Measurements from ENCODE around the gene ADORA2A.

DNA sequence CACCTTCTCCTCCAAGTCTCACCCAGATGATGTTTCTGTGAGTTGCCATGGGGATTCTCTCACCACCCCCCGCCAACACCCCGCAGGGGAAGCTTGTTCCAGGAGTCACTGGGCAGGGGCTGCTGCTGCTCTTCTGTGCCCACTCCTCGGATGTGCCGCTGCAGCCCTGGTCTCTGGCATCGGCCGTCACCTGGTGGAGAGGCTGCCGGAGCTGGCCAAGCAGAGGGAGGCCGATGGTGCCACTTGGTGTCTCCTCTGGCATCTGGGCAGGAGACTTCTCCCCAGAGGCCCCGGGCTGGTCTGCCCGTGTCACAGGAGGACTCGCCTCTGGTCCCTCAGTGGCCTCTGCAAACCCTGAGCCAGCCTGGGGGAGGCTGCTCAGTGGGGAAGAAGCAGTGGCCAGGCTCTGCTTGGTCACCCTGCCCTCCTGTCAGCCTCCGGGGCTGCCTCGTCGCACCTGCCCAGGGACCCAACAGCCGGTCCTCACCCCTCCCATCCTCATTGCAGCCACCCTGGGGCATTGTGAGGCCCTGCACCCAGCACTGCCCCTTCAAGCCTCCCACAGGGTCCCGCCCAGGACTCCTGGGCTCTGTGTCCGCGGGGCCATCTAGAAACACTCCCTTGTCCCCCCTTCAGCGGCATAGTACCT lies 424 bp upstream of the ADORA2A start:
- TF ChIP-seq POLR2A (IDR thresholded peaks at IDR 0.05), result no peak
- TF ChIP-seq, protein P1, sequence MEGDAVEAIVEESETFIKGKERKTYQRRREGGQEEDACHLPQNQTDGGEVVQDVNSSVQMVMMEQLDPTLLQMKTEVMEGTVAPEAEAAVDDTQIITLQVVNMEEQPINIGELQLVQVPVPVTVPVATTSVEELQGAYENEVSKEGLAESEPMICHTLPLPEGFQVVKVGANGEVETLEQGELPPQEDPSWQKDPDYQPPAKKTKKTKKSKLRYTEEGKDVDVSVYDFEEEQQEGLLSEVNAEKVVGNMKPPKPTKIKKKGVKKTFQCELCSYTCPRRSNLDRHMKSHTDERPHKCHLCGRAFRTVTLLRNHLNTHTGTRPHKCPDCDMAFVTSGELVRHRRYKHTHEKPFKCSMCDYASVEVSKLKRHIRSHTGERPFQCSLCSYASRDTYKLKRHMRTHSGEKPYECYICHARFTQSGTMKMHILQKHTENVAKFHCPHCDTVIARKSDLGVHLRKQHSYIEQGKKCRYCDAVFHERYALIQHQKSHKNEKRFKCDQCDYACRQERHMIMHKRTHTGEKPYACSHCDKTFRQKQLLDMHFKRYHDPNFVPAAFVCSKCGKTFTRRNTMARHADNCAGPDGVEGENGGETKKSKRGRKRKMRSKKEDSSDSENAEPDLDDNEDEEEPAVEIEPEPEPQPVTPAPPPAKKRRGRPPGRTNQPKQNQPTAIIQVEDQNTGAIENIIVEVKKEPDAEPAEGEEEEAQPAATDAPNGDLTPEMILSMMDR (IDR thresholded peaks at IDR 0.05), result no peak

Data from lower leg skin (tissue), 3 donors.